GM21390 (cell line): ENCODE data around the gene LRP1-AS.
A peak's percentile ranks its signal among the peaks of the same experiment; 100 is the strongest.

ENCODE experiments used
- ATAC-seq: cut with Tn5 transposase; IDR thresholded peaks from one replicate; pipeline ENCODE4 v1.9.1; 2021; ENCODE audit not compliant: unreplicated experiment

LRP1-AS gene

DNA sequence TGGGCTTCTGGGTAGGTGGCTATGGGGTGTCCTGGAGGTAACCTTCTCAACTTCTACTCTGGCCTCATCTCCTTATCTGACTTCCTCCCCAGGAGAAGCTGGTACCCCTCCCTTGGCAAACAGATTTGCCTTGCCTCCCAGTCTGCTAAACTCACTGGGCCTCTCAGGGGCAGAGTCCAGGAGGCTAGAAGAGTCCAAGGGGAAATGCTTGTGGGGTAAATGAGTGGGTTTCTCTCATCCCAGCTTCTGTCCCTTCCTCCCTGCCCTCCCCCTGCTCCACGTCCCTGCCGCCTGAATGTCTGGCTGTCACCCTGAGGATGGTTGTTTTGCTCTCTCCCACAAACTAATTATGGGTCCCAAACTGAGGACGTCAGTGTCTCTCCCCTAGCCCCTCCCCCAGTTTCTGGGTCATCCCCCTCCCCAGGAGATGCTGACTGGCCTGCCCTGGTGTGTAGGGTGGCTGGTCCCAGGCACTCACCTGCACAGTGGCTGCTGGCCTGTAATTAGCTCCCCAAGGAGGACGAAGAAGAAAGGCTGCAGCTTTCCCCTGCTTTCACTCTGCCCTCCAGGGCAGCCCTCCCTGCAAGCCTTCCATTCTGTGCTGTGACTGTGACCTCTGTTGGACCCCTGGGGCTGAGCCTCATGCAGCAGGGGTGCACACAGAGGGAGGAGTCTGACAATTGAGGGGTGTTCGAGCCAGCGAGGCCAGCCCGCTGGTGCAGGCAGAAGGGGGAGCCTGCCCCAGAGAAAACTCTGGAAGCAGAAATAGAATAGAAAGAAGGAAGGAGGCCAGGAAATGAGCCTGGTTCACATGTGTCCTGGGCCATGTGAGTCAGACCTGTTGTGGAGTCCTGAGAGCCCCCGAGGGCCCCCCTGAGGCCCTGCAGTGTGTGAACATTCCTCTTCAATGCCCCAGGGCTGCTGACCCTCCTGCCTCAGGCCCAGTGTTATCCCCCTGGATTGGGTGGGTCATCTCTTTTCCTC lies at the start of gene LRP1-AS:
Gene LRP1-AS (minus strand): TSS at position 659 of the 984 bp plus-strand sequence.
- ATAC-seq, result no peak

DNA sequence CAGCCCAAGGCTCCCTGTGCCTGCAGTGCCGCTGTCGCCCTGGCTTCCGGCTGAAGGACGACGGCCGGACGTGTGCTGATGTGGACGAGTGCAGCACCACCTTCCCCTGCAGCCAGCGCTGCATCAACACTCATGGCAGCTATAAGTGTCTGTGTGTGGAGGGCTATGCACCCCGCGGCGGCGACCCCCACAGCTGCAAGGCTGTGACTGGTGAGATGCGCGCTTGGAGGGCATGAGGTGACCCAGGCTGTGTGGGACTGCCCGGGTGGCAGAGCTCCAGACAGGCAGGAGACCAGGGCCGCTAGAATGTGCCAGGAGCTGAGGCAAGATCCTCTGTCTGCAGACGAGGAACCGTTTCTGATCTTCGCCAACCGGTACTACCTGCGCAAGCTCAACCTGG lies 49.5 kb upstream of the LRP1-AS start:
- ATAC-seq, result no peak

DNA sequence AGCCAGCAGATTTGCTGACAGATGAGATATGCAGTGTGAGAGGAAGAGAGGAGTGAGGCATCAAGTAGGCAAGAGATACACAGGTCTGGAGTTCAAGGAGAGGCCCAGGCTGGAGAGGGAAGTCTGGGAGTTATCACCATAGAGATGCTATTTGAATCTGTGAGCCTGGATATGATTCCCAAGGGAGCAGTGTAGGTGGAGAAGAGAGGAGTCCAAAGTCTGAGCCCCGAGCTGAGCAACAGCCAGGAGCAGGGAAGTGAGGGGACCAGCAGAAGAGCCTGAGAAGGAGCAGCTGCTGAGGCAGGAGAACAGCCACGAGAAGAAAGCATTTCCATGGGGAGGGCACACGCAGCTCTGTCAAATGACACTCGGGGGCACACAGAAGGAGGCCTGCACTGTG lies 49.0 kb upstream of the LRP1-AS start:
- ATAC-seq, result no peak

DNA sequence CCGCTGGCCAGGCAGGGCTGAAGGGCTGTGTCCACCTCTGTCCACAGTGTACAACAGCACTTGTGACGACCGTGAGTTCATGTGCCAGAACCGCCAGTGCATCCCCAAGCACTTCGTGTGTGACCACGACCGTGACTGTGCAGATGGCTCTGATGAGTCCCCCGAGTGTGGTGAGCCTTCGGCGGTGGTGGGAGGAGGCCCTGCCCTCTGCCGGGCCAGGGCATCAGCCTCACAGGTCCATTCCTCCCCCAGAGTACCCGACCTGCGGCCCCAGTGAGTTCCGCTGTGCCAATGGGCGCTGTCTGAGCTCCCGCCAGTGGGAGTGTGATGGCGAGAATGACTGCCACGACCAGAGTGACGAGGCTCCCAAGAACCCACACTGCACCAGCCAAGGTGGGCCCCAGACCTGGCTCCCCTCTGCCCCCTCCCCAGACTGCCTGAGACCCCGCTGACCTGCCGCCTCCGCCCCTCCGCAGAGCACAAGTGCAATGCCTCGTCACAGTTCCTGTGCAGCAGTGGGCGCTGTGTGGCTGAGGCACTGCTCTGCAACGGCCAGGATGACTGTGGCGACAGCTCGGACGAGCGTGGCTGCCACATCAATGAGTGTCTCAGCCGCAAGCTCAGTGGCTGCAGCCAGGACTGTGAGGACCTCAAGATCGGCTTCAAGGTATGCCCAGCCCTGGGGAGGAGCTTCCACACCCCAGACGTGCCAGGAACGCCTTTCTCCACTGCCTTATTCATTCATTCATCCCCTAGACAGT lies 48.4 kb upstream of the LRP1-AS start:
- no peak for ATAC-seq

DNA sequence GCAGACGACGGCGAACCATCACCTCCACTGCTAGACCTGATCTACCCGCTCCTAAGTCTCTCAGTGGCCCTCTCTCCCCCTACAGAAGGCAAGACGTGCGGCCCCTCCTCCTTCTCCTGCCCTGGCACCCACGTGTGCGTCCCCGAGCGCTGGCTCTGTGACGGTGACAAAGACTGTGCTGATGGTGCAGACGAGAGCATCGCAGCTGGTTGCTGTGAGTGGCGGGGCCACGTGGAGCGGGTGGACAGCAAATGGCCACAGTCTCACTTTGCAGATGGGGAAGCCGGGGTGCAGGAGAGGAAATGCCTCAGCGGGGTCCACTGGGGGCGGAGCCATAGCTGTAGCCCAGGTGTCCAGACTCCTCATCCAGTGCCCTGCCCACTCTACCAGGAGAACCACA lies 47.8 kb upstream of the LRP1-AS start:
- no peak for ATAC-seq

DNA sequence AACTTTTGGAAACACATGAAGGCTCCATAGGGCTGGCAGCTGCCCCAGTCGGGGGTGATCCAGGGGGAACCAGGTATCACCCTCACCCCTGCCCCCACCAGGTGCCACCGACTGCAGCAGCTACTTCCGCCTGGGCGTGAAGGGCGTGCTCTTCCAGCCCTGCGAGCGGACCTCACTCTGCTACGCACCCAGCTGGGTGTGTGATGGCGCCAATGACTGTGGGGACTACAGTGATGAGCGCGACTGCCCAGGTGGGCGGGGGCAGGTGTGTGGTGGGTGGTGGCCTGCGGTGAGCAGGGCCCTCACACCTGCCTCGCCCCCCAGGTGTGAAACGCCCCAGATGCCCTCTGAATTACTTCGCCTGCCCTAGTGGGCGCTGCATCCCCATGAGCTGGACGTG lies 46.8 kb upstream of the LRP1-AS start:
- ATAC-seq, result no peak

DNA sequence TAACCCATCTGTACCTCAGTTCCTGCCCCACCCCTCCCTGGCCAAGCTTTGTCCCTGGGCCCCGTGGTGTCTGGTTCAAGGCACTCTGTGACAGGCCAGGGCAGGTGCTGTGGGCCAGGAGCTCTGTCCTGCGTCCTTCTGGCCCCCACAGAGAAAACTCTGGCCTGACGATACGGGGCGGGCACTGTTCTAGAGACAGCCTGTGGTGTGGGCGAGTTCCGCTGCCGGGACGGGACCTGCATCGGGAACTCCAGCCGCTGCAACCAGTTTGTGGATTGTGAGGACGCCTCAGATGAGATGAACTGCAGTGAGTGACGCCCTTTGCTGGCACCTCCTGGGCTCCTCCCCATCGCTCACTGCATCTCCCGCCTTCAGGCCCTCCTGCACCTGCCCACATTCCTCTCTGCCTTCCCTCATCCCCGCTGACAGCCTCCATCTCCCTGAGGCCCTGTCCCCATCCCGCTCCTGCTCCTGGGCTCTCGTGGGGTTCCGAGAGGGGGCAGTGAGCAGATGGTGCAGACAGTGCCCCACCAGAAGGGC lies 46.4 kb upstream of the LRP1-AS start:
- ATAC-seq, result no peak

DNA sequence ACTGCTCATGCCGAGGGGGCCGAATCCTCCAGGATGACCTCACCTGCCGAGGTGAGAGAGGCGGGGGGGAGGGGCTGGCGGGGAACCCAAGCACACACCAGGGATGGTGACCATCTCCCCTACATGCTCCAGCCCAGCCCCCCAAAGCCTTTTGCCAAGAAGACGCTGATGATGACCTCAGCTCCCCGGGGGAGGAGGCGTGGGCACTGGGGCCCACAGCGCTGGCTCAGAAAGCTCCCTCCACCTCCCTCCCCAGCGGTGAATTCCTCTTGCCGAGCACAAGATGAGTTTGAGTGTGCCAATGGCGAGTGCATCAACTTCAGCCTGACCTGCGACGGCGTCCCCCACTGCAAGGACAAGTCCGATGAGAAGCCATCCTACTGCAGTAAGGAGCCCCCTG lies 45.5 kb upstream of the LRP1-AS start:
- ATAC-seq, result no peak

DNA sequence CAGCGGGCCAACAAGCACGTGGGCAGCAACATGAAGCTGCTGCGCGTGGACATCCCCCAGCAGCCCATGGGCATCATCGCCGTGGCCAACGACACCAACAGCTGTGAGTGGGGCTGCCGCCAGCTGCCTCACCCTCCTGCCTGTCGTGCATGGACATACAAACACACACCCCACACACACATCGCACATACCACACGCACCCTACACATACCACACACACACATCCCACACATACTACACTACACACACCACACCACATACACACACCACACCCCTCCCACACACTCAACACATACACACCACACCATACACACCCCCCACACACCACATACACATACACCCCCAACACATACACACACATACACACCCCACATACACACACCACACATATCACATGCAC lies 44.0 kb upstream of the LRP1-AS start:
- no peak for ATAC-seq

DNA sequence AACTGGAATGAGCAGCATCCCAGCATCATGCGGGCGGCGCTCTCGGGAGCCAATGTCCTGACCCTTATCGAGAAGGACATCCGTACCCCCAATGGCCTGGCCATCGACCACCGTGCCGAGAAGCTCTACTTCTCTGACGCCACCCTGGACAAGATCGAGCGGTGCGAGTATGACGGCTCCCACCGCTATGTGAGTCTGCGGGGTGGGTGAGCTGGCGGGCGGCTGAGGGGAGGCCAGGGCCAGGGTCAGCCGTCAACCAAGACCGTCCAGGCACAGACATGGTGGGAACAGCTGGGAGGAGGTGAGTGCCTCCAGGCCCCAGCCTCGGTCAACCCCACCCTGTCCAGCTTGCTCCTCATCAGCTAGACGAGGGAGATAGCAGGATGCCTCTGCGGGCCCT lies 43.4 kb upstream of the LRP1-AS start:
- ATAC-seq, result no peak

DNA sequence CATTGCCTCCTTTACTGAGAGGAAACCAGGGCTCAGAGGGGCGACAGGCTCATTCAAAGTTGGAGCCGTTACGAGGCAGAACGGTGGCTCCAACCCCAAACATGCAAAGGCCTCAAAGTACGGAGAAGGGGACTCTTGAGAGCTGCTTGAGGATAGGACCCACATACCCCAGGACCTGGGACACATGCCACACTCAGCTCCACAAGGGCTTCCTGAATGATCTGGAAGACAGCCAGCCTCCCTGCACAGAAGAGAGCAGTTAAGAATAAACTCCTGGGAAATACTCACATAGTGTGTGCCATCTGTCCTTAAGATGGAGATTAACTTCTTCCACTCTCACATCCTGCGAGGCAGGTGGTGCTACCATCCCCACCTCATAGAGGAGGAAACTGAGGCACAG lies 42.6 kb upstream of the LRP1-AS start:
- no peak for ATAC-seq

DNA sequence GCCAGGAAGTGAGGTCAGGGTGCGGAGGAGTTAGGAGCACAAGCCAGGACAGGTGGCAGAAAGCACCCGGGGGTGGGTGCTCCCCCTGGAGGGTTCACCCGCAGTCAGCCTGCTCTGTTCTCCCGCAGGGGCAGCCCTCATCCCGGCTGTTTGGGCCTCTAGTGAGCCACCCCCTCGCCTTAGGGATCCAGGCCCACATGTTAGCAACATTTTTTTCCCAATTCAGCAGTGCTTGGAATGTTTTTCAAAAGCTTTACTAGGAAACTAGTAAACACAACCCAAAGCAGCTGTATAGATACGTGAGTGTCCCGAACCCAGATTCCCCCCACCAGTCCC lies 40.6 kb upstream of the LRP1-AS start:
- ATAC-seq, result no peak

DNA sequence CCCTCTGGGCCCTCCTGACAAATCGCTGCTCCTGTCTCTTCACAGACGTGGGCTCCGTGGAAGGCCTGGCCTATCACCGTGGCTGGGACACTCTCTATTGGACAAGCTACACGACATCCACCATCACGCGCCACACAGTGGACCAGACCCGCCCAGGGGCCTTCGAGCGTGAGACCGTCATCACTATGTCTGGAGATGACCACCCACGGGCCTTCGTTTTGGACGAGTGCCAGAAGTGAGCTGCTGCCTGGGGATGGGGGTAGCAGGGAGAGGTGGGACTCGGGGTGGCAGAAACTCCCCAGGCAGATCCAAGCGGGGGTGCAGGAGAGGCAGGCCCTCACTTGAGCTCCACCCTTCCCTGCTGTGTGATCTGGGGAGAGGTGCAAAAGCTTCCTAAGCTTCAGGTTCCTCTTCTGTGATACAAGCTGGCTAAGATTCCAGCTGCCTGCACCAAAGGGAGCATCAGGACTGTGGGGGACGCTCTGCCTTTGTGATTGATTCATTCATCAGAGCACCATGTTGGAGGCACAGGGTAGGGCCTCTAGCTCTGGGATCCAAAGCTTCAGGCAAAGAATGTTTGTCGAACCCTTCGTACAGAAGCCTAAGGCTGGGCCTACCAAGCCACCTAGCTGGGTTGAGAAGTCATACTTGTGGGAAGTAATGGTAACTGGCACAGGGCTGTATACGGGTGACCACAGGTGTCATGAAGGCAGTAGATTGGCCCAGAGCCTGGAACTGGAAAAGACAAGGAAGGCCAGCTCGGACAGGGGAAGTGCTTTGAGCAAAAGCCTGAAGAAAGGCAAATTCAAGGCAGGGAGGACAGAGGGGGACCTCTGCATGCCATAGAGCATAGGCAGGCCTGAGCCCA lies 40.0 kb upstream of the LRP1-AS start:
- ATAC-seq, result no peak

DNA sequence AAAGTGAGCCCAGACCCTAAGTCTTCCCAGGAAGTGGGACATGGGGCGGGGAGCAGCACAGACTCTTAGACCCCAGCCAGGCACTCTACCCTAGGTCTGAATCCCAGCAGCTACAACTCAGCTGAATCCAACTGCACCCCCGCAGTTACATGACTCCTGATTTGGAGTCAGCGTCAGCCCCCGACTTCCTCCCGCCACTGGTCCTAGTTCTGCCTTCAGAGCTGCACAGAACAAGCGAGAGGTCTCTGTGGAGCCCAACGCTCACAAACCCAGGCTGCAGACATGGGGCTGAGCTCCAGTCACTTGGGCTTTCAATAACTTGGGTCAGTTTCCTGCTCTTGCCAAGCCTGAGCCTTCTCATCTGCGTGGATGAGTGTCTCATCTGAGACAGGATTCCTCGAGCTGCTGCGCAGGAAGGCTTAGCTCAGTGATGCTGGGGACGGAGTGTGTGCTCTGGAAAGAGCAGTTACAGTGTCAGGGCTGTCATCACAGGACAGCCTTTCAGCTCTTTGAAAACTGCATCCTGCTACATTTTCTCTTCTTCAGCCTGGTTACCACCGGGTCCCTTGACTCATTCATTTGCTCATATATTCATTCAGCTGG lies 38.6 kb upstream of the LRP1-AS start:
- ATAC-seq, result no peak

DNA sequence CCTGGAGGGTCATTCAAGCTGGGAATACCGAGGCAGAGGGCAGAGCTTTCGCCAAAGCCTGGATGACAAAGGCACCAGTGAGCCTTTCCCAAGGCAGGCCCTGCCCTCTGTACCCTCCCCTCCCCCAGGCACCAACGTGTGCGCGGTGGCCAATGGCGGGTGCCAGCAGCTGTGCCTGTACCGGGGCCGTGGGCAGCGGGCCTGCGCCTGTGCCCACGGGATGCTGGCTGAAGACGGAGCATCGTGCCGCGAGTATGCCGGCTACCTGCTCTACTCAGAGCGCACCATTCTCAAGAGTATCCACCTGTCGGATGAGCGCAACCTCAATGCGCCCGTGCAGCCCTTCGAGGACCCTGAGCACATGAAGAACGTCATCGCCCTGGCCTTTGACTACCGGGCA lies 38.0 kb upstream of the LRP1-AS start:
- no peak for ATAC-seq

DNA sequence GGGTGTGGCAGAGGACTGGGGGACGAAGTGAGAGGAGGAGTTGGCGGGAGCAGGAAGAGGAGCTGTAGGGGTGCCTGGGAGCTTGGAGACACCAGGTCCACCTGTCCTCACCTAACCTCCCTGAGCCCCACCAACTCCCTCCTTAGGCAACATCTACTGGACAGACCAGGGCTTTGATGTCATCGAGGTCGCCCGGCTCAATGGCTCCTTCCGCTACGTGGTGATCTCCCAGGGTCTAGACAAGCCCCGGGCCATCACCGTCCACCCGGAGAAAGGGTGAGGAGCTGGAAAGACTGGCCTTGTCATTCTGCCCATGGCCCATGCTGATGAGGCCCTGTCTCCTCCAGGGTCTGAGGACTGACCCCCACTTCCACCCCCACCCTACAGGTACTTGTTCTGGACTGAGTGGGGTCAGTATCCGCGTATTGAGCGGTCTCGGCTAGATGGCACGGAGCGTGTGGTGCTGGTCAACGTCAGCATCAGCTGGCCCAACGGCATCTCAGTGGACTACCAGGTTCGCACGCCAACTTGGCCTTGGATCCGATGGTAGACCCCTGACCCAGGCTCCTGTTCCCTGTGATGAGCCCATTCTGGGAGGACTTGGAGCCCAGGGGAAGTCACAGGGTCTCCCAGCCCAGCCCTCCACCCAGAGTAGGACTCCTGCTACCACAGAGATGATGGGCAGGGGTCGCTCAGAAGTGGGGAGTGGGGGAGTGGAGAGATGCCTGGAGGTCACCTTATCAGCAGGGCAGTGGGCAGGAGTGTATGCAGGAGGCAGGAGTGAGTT lies 36.7 kb upstream of the LRP1-AS start:
- no peak for ATAC-seq

DNA sequence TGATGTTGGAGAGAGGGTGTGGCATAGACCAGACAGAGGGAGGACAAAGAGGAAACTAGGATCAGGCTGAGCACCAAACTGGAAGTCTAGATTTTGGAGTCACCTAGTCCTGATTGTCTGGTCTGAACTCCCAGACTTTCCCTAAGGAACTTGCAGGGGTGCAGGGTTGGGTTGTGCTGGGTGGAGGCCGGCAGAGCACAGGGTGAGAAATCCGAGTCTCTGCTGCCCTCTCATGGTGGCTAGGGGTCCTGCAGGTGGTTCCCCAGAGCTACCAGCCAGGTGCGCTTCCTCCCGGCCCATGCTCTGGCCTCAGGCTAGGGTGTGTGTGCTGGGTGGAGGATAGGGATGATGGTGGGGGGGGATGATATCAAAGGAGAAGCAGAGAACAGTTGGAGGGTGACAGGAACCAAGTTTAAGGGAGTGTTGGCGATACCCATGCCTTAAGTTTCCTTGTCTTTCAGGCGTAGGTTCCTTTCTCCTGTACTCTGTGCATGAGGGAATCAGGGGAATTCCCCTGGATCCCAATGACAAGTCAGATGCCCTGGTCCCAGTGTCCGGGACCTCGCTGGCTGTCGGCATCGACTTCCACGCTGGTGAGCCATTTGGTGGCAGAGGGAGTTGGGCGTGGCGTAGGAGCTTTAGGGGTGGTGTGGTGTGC lies 35.6 kb upstream of the LRP1-AS start:
- ATAC-seq, result peak; percentile 86

DNA sequence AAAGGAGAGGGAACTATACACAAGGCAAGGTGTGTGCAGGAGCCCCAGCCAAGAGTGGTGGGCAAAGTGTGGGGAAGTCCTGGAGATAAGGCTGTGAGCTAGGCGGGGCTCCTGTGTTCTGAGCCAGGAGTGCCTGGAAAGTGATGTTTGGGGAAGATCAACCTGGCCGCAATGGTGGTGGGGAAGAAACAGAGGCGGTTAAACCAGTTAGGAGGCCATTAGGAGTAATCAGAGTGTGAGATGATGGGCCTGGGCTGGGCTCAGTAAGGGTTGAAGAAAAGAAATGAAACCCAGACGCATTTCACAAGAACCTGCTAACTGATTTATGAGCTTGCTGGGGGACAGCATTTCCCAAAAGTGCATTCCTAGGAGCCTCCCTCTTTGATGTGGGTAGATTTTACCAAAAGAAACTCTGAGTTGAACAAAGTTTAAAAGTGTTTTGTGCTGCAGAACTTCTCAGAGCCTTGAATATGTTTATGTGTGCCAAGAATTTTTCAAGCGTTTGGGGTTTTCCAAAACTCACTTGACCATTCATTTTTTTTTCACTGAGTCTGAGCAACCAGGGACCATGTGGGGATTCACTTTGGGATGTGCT lies 34.2 kb upstream of the LRP1-AS start:
- no peak for ATAC-seq

DNA sequence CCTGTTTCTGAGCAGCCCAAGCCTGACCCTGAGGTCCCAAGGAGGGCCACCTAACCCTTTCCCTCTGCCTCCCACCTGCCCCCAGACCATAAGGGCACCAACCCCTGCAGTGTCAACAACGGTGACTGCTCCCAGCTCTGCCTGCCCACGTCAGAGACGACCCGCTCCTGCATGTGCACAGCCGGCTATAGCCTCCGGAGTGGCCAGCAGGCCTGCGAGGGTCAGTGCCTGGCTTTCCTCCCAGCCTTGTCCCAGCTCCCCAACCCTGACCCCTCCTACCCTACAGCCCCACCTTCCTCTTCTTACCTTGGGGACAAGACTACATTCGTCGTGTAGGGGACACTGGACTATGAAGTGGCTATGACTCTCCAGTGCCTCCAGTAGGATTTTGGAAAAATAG lies 33.7 kb upstream of the LRP1-AS start:
- ATAC-seq, result no peak
